NB4 (cell line): ENCODE measurements around the gene NT5C3A.
"Not testable (repeated sequence)": the region's sequence is repeated elsewhere in the genome, so short reads cannot be mapped to it uniquely, and the experiment has no call there.

ENCODE experiments used
- POLR2A ChIP-seq: IDR thresholded peaks from 2 replicates; pipeline ENCODE4 v1.6.1; 2011; ENCODE audit warnings: mild to moderate bottlenecking; ENCODE audit not compliant: insufficient read length; ENCODE audit errors: extremely low read depth
- TF ChIP-seq, protein P1 (sequence below): IDR thresholded peaks from one replicate; pipeline ENCODE4 v1.5.1; 2012; ENCODE audit warnings: low read depth, low read length

DNA sequence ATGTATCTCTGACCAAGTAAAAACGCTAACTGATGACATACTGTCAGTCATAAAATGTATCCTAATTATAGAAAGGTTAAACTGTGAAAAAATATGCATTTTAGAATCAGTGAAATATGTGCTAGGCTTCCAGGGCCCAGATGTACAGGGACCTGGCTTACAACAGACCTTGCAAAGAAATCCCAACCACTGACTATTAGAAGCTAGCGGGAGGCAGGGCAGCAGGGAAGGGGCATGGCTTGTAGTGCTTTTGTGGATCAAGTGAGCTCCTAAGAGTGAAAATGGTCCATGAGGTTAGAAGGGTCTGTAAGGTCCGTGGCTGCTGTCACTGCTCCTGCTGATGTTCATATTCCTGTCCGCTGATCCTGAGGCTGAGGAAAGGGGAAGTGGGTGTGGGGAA lies 64.6 kb downstream of the NT5C3A start:
- TF ChIP-seq, protein P1, sequence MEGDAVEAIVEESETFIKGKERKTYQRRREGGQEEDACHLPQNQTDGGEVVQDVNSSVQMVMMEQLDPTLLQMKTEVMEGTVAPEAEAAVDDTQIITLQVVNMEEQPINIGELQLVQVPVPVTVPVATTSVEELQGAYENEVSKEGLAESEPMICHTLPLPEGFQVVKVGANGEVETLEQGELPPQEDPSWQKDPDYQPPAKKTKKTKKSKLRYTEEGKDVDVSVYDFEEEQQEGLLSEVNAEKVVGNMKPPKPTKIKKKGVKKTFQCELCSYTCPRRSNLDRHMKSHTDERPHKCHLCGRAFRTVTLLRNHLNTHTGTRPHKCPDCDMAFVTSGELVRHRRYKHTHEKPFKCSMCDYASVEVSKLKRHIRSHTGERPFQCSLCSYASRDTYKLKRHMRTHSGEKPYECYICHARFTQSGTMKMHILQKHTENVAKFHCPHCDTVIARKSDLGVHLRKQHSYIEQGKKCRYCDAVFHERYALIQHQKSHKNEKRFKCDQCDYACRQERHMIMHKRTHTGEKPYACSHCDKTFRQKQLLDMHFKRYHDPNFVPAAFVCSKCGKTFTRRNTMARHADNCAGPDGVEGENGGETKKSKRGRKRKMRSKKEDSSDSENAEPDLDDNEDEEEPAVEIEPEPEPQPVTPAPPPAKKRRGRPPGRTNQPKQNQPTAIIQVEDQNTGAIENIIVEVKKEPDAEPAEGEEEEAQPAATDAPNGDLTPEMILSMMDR, result not testable (repeated sequence)
- TF ChIP-seq POLR2A, result not testable (repeated sequence)
